Caco-2 (cell line): ENCODE data around the gene EPS8L1. TPM values are rescaled to one million over a fixed set of nuclear protein-coding genes. Genes with fewer than 3 reads are reported as not detected.

ENCODE experiments used
- BruUV-seq: library from RNA; stranded (reverse); fragments of 400-500 nt; replicated peaks from 2 replicates; lab custom pipeline; 2021; lab: Mats Ljungman, UMichigan
- CTCF ChIA-PET: fragments of 300-600 bp; sonication (Branson Sonifier 250); formaldehyde crosslinking; loops from one replicate; lab custom pipeline; 2022; ENCODE audit warnings: antibody characterized with exemption; lab: Charles Lee
- POLR2A ChIA-PET: fragments of 300-600 bp; sonication (Branson Sonifier 250); formaldehyde crosslinking; loops from one replicate; lab custom pipeline; 2022; ENCODE audit warnings: antibody characterized with exemption; lab: Charles Lee
- DNase-seq, 2 experiments: peaks; one replicate each; pipeline versions ENCODE4 v3.0.0 to v3.0.0-alpha.2; 2020 to 2022
- H3K27me3 ChIP-seq: replicated peaks from 2 replicates; pipeline ENCODE4 v1.6.0; 2011; ENCODE audit warnings: low read length; ENCODE audit not compliant: control insufficient read depth, insufficient read depth
- H3K36me3 ChIP-seq: 2 replicates; pipeline ENCODE4 v1.5.1; 2011; ENCODE audit warnings: low read length; ENCODE audit not compliant: control insufficient read depth, insufficient read depth
- H3K4me1 ChIP-seq: fragments of 250-450 bp; sonication (Bioruptor Pico); 2 replicates; pipeline ENCODE4 v1.5.1; 2020; ENCODE audit warnings: mild to moderate bottlenecking
- H3K4me3 ChIP-seq: 2 replicates; pipeline ENCODE4 v1.5.1; 2011; ENCODE audit warnings: low read depth, mild to moderate bottlenecking, control low read depth, low read length
- H3K9me3 ChIP-seq: fragments of 250-450 bp; sonication (Bioruptor Pico); 2 replicates; pipeline ENCODE4 v1.5.1; 2020; ENCODE audit warnings: mild to moderate bottlenecking, moderate library complexity
- H3K27ac Mint-ChIP-seq: one replicate; pipeline ENCODE4 v1.8.0; 2022; ENCODE audit warnings: mixed read lengths; ENCODE audit not compliant: unreplicated experiment
- H3K27me3 Mint-ChIP-seq: one replicate; pipeline ENCODE4 v1.8.0; 2022; ENCODE audit warnings: mixed read lengths; ENCODE audit not compliant: insufficient read depth, unreplicated experiment
- H3K36me3 Mint-ChIP-seq: one replicate; pipeline ENCODE4 v1.8.0; 2022; ENCODE audit warnings: mild to moderate bottlenecking, mixed read lengths; ENCODE audit not compliant: insufficient read depth, unreplicated experiment
- H3K4me1 Mint-ChIP-seq: one replicate; pipeline ENCODE4 v1.8.0; 2022; ENCODE audit warnings: low read depth, mixed read lengths; ENCODE audit not compliant: unreplicated experiment
- H3K4me3 Mint-ChIP-seq: one replicate; pipeline ENCODE4 v1.8.0; 2022; ENCODE audit warnings: mild to moderate bottlenecking, moderate library complexity, mixed read lengths; ENCODE audit not compliant: unreplicated experiment
- H3K9me3 Mint-ChIP-seq: one replicate; pipeline ENCODE4 v1.8.0; 2022; ENCODE audit warnings: mixed read lengths; ENCODE audit not compliant: unreplicated experiment
- intact Hi-C: fragments of 100-400 bp; cut with micrococcal nuclease; formaldehyde crosslinking; loops from one replicate; pipeline ENCODE4 v1.10.0; 2022; ENCODE audit not compliant: unreplicated experiment
- total RNA-seq: library from RNA; stranded (reverse); gene quantifications from 2 replicates; pipeline ENCODE4 v1.2.3, GENCODE V29; 2022
- TF ChIP-seq, protein P1 (sequence below), 2 experiments: fragments of 200-600 bp in 1 of 2; IDR thresholded peaks; 1 replicate in 1 of 2; 2 replicates in 1 of 2; pipeline versions ENCODE4 v1.5.1 to v1.8.0; 2011 to 2022; ENCODE audit warnings: antibody characterized with exemption in 1 of 2, control low read depth in 1 of 2, inconsistent platforms in 1 of 2, low read depth in 1 of 2, low read length in 1 of 2, mild to moderate bottlenecking in 1 of 2, moderate library complexity in 1 of 2; ENCODE audit not compliant: insufficient read depth in 1 of 2, severe bottlenecking in 1 of 2, unreplicated experiment in 1 of 2

The EPS8L1 gene
- total RNA-seq, 1 experiment from 2014 or later: 135 TPM

- TF ChIP-seq, protein P1, sequence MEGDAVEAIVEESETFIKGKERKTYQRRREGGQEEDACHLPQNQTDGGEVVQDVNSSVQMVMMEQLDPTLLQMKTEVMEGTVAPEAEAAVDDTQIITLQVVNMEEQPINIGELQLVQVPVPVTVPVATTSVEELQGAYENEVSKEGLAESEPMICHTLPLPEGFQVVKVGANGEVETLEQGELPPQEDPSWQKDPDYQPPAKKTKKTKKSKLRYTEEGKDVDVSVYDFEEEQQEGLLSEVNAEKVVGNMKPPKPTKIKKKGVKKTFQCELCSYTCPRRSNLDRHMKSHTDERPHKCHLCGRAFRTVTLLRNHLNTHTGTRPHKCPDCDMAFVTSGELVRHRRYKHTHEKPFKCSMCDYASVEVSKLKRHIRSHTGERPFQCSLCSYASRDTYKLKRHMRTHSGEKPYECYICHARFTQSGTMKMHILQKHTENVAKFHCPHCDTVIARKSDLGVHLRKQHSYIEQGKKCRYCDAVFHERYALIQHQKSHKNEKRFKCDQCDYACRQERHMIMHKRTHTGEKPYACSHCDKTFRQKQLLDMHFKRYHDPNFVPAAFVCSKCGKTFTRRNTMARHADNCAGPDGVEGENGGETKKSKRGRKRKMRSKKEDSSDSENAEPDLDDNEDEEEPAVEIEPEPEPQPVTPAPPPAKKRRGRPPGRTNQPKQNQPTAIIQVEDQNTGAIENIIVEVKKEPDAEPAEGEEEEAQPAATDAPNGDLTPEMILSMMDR (IDR thresholded peaks at IDR 0.05; ENCODE audit: insufficient read depth in 1 of 2, low read depth in 1 of 2, low read length in 1 of 2, severe bottlenecking in 1 of 2, unreplicated experiment in 1 of 2): peak in 1 of 2 experiments; percentile 9
- no peaks in the 10 kb centered on the region for H3K27me3 ChIP-seq
- intact Hi-C loops: no loop called here
- Mint-ChIP-seq H3K9me3 (no peaks in the 10 kb centered on the region), H3K4me1 (peaks cover 18% of the 10 kb centered on the region), H3K27ac (no peak overlapping the region), H3K27me3 (no peaks in the 10 kb centered on the region), H3K4me3 (no peak overlapping the region), H3K36me3 (peaks cover 43% of the 10 kb centered on the region)
- no peaks in the 10 kb centered on the region for H3K9me3 ChIP-seq
- ChIA-PET CTCF (no interaction called here), POLR2A (no interaction called here)
- peaks cover 11% of the 10 kb centered on the region; the same call in 1 of the 2 replicates for H3K4me1 ChIP-seq
- no TSS peak for BruUV-seq
- no peaks in the 10 kb centered on the region; the same call in 1 of the 2 replicates for H3K36me3 ChIP-seq
- H3K4me3 ChIP-seq: no peak overlapping the region
- peak in 1 of 2 experiments; percentile 40 for DNase-seq
These were observed 37.3 kb downstream of the EPS8L1 start for GRCh38 chr19:55112777-55113569.

GRCh38 chr19:55113570-55114039 lies 37.9 kb downstream of the EPS8L1 start:
- Mint-ChIP-seq H3K4me1 (peaks cover 18% of the 10 kb centered on the region), H3K27ac (no peak overlapping the region), H3K9me3 (no peaks in the 10 kb centered on the region), H3K27me3 (no peaks in the 10 kb centered on the region), H3K4me3 (no peak overlapping the region), H3K36me3 (peaks cover 40% of the 10 kb centered on the region)
- no peaks in the 10 kb centered on the region for H3K9me3 ChIP-seq
- H3K4me1 ChIP-seq: peaks cover 11% of the 10 kb centered on the region; the same call in 1 of the 2 replicates
- intact Hi-C loops: no loop called here
- POLR2A ChIA-PET: no interaction called here
- TF ChIP-seq, protein P1 (IDR thresholded peaks at IDR 0.05; ENCODE audit: insufficient read depth in 1 of 2, low read depth in 1 of 2, low read length in 1 of 2, severe bottlenecking in 1 of 2, unreplicated experiment in 1 of 2): no peak
- H3K27me3 ChIP-seq: no peaks in the 10 kb centered on the region
- H3K36me3 ChIP-seq: no peaks in the 10 kb centered on the region; the same call in 1 of the 2 replicates
- CTCF ChIA-PET: no interaction called here
- H3K4me3 ChIP-seq: no peak overlapping the region
- peak; percentile 50 to 66 for DNase-seq
- no TSS peak for BruUV-seq

- BruUV-seq: no TSS peak
- Histone ChIP-seq H3K4me1 (peaks cover 11% of the 10 kb centered on the region; the same call in 1 of the 2 replicates), H3K36me3 (no peaks in the 10 kb centered on the region; the same call in 1 of the 2 replicates), H3K9me3 (no peaks in the 10 kb centered on the region), H3K4me3 (no peak overlapping the region), H3K27me3 (no peaks in the 10 kb centered on the region)
- DNase-seq: no peak
- TF ChIP-seq, protein P1 (IDR thresholded peaks at IDR 0.05; ENCODE audit: insufficient read depth in 1 of 2, low read depth in 1 of 2, low read length in 1 of 2, severe bottlenecking in 1 of 2, unreplicated experiment in 1 of 2): no peak
- Mint-ChIP-seq H3K27me3 (no peaks in the 10 kb centered on the region), H3K9me3 (no peaks in the 10 kb centered on the region), H3K36me3 (peaks cover 32% of the 10 kb centered on the region), H3K4me3 (peak overlapping the region; percentile 90), H3K4me1 (peaks cover 18% of the 10 kb centered on the region), H3K27ac (peak overlapping the region; percentile 40)
- POLR2A ChIA-PET: interaction anchor here (0.6 kb wide), 1 partner anchor 102 kb away, joined by 3 read pairs; no protein-coding TSS in a partner anchor
- intact Hi-C loops: no loop called here
- CTCF ChIA-PET: no interaction called here
These were observed 39.0 kb downstream of the EPS8L1 start for GRCh38 chr19:55114566-55115145.
